Fibroblast of skin of left biceps (primary cell): ENCODE measurements around the gene STOML1.
"Not testable (repeated sequence)": the region's sequence is repeated elsewhere in the genome, so short reads cannot be mapped to it uniquely, and the experiment has no call there.

ENCODE experiments used
- DNase-seq, 2 experiments: peaks; one replicate each; pipeline ENCODE4 v3.0.0-alpha.2; 2013; ENCODE audit warnings: low read depth in 2 of 2

Gene STOML1

DNA sequence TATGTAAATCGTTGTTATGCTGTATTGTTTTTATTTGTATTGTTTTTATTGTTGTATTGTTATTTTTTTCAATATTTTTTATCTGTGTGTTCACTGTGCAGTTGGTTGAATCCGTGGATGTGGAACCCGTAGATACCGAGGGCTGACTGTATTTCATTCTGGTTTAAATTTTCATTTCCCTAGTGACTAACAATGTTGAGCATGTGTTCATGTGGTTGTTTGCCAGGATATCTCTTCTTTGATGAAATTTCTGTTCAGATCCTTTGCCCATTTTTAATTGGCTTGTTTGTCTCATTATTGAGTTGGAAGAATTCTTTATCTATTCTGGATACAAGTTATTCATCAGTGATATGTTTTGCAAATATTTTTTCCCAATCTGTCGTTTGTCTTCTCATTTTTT is 29.7 kb downstream of the STOML1 start:
- no peak for DNase-seq

GRCh38 chr15:73960472-73961070 is 31.5 kb downstream of the STOML1 start:
- not testable (repeated sequence) for DNase-seq

- no peak for DNase-seq
These were observed 32.3 kb downstream of the STOML1 start for GRCh38 chr15:73959801-73960200.

GRCh38 chr15:73959012-73959581 is 33.0 kb downstream of the STOML1 start:
- DNase-seq = no peak

DNA sequence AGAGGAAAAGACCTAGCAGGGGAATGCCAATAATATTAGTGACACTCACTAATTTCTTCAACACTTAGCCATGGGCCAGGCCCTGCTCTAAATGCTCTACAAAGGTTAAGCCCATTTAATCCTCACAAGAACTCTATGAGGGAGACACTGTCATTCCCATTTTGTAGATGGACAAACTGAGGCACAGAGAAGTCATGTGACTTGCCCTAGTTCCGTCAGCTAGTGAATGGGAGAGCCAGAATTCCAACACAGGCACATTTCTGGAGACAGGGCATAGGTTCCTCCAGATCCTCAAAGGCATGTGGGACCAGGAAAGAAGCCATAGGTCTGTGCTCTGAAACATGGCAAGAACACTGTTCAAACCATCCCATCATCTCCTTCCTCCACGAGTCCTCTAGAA is 34.3 kb downstream of the STOML1 start:
- no peak for DNase-seq

DNA sequence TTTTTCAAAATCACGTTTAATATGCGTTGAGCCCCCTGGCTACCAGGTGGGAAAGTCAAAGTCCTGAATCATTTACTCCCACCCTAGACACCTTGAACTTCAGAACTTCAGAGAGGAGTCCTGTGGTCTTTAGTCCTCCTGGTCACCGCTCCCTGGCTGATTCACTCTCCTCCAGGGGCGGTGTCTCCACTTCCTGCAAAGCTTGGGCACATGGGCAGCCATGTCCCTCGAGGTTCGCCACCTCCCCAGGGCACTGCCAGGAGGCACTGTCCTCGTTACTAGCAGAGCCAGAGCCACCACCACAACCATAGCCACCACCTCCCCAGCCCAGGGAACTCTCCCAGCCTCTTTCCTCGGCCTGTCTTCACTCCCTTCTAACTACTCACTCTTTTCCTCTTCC is 34.8 kb downstream of the STOML1 start:
- no peak for DNase-seq

GRCh38 chr15:73956743-73957135 is 35.4 kb downstream of the STOML1 start:
- DNase-seq = no peak

- no peak for DNase-seq
These were observed 36.0 kb downstream of the STOML1 start for GRCh38 chr15:73955861-73956742.

- DNase-seq = no peak
These were observed 36.8 kb downstream of the STOML1 start for GRCh38 chr15:73955326-73955725.

GRCh38 chr15:73954188-73955145 is 37.6 kb downstream of the STOML1 start:
- DNase-seq = no peak

DNA sequence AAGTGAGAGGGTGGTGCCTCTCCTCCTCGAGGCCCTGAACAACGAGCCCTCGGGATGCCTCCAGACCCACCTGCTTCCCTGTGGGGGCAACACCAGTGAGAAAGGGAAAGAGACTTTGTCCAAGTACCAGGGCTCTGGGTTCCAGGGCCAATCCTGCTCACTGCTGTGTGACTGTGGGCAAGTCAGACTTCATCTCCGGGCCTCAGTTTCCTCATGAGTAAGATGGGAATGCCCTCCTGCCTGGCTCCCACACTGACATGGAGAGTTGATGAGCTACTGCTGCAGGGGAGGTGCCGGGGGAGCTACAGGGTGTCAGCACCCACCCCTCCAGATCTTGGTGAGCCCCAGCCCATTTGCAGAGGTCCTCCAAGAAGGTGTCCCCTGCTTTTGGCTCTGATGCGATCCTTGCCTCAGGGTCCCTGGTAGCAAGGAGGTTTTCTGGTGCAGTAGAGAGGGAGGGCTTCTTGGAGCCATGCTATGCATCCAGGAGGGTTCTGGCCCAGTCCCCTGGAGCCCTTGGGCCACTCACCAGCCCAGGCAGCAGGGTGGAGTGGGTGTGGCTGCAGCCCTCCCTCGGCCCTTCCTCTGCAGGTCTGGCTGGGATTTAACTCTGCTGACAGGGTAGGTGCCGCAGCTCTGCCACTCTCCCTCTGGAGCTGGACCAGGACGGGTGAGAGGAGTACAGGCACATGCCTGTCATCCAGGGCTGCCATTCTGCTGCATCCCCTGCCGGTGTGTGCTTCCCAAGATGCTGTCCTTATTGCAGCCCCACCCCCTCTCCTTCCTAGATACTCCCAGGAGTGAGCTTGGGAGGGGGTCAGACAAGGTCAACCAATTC is 39.0 kb downstream of the STOML1 start:
- DNase-seq = no peak

GRCh38 chr15:73952171-73952912 is 39.8 kb downstream of the STOML1 start:
- no peak for DNase-seq

DNA sequence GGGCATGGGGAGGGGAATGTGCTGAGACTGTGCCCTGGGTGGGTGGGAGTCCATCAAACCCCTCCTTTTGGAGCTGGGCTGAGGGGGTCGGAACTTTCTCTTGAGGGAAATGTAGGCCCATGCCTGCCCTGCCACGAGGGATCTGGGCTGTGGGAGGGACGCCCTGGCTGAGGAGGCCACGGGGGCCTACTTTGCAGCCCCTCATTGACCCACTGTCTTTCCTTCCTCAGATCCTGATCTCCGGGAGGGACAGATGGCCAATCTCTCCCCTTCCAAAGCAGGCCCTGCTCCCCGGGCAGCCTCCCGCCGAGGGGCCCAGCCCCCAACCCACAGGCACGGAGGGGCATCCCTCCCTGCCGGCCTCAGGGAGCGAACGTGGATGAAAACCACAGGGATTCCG is 40.5 kb downstream of the STOML1 start:
- DNase-seq = no peak

GRCh38 chr15:73950831-73951561 is 41.1 kb downstream of the STOML1 start:
- DNase-seq = peak; percentile 70 to 79

- DNase-seq = no peak
These were observed 41.6 kb downstream of the STOML1 start for GRCh38 chr15:73950479-73950830.

DNA sequence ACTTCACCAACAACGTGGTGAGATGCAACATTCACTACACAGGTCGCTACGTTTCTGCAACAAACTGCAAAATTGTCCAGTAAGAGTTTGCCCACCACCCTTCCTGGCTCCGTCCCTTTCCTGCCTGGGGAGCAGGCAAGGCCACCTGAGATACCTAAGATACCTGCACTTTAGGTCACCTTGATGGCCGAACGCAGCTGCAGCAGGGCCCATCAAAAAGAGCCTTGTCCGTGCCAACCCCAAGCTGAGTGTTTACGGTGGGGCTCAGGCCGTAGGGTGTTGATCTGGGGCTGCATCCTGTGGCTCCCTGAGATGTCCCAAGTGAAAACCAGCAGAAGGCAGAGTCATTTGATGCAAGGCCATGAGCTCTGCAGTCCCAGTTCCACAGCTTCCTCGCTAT is 42.6 kb downstream of the STOML1 start:
- no peak for DNase-seq

DNA sequence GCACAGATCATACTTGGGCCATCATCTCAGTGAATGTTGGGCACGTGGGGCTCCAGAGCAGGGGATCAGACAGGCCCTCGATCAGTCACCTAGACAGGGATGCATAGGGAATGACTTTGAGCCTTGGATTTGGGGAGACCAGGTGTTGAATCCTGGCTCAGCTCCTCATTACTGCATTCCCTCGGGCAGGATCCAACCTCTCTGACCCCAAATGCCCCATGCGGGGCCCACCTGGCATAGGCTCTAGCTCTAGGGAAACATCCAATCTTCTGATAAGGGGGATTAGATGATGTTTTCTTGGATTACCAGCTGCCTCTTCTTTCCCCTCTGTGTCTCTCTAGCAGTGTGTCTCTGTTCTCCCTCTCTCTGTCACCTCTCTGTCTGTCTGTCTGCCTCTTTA is 43.1 kb downstream of the STOML1 start:
- DNase-seq = no peak

GRCh38 chr15:73948396-73948795 is 43.7 kb downstream of the STOML1 start:
- DNase-seq = no peak

DNA sequence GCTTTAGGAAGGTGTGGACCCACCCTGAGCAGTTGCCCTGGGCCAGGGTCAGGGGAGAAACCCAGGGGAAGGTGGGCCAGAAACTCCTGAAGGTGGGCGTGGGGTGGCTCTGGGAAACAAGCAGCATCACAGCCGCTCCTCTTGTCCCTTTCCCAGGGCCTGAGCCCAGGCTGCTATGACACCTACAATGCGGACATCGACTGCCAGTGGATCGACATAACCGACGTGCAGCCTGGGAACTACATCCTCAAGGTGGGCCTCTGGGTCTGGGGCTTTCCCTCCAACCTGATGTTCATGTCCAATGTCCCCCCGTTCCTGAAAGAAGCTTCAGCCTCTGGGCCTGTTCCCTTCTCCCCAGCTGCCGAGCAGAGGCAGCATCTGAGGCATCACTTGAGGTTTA is 44.4 kb downstream of the STOML1 start:
- DNase-seq = no peak
